ENCODE measurements around the gene TMEM258. TPM values are rescaled to one million over a fixed set of nuclear protein-coding genes. Genes with fewer than 3 reads are reported as not detected.

Gene TMEM258
- total RNA-seq, 6 experiments from 2014 or later: 31.6 to 74.5 (median 55.3) TPM

GRCh38 chr11:61753672-61754071 lies 38.7 kb downstream of the TMEM258 start:
- ATAC-seq (no peak), DNase-seq (no peak)
- Histone ChIP-seq H3K4me1 (peaks cover 0 to 26% (median 0%) of the 10 kb centered on the region in 4 donors), H3K4me3 (peak overlapping the region in 1 of 3 donors; percentile 61), H3K27me3 (no peaks in the 10 kb centered on the region), H3K27ac (no peak overlapping the region), H3K36me3 (no peaks in the 10 kb centered on the region), H3K9me3 (no peaks in the 10 kb centered on the region)
- WGBS (ENCODE audit: insufficient coverage, low coverage, low lambda C conversion rate, missing lambda C conversion rate): 81% methylated on average over 3 of the region's 5 CpGs
- intact Hi-C loops (cut with DNase I): no loop called here
- TF ChIP-seq CTCF (IDR thresholded peaks at IDR 0.05) (no peak), POLR2A (IDR thresholded peaks at IDR 0.05) (no peak)

GRCh38 chr11:61752925-61753521 lies 39.4 kb downstream of the TMEM258 start:
- ATAC-seq (no peak), DNase-seq (no peak)
- peaks cover 0 to 26% (median 0%) of the 10 kb centered on the region in 4 donors for H3K4me1 ChIP-seq
- WGBS (ENCODE audit: insufficient coverage, low coverage, low lambda C conversion rate, missing lambda C conversion rate): 16% methylated on average over 9 of the region's 17 CpGs
- intact Hi-C loops (cut with DNase I): no loop called here
- H3K27me3 ChIP-seq: no peaks in the 10 kb centered on the region
- no peaks in the 10 kb centered on the region for H3K36me3 ChIP-seq
- no peak for TF ChIP-seq POLR2A (IDR thresholded peaks at IDR 0.05)
- TF ChIP-seq CTCF (IDR thresholded peaks at IDR 0.05): no peak
- H3K27ac ChIP-seq: peak overlapping the region in 2 of 3 donors; percentile 33
- peak overlapping the region; percentile 57 to 61 (median 61) for H3K4me3 ChIP-seq
- H3K9me3 ChIP-seq: no peaks in the 10 kb centered on the region

GRCh38 chr11:61752117-61752924 lies 40.1 kb downstream of the TMEM258 start, which contains the start of gene MYRF:
Gene MYRF, plus strand, starts transcription at chr11:61752636. Its CDS starts 109 bp downstream, at chr11:61752745.
- peak within 1 kb of the TSS in 2 of 3 donors; percentile 33 for H3K27ac ChIP-seq
- H3K4me3 ChIP-seq: peak within 1 kb of the TSS; percentile 57 to 61 (median 61)
- intact Hi-C loops (cut with DNase I): no loop called here
- no peaks in the 10 kb centered on the region for H3K36me3 ChIP-seq
- TF ChIP-seq POLR2A (IDR thresholded peaks at IDR 0.05) (peak; percentile 60), CTCF (IDR thresholded peaks at IDR 0.05) (peak; percentile 28 to 60 (median 44))
- no peaks in the 10 kb centered on the region for H3K27me3 ChIP-seq
- H3K4me1 ChIP-seq: peaks cover 0 to 22% (median 0%) of the 10 kb centered on the region in 4 donors
- DNase-seq (peak in 2 of 3 donors; percentile 70 to 72), ATAC-seq (peak; percentile 36 to 63 (median 52))
- no peaks in the 10 kb centered on the region for H3K9me3 ChIP-seq
- WGBS (ENCODE audit: insufficient coverage, low coverage, low lambda C conversion rate, missing lambda C conversion rate): 0% methylated on average over 2 of the region's 93 CpGs

GRCh38 chr11:61751384-61751783 lies 41.0 kb downstream of the TMEM258 start:
- Histone ChIP-seq H3K27me3 (no peaks in the 10 kb centered on the region), H3K4me1 (peaks cover 0 to 18% (median 0%) of the 10 kb centered on the region in 4 donors), H3K36me3 (no peaks in the 10 kb centered on the region), H3K9me3 (no peaks in the 10 kb centered on the region), H3K27ac (no peak overlapping the region), H3K4me3 (no peak overlapping the region)
- intact Hi-C loops (cut with DNase I): no loop called here
- DNase-seq: no peak
- TF ChIP-seq POLR2A (IDR thresholded peaks at IDR 0.05) (no peak), CTCF (IDR thresholded peaks at IDR 0.05) (no peak)
- WGBS (ENCODE audit: insufficient coverage, low coverage, low lambda C conversion rate, missing lambda C conversion rate): 42% methylated on average over 4 of the region's 14 CpGs
- ATAC-seq: no peak
